ENCODE data around the gene SYNGR2.
A peak's percentile ranks its signal among the peaks of the same experiment; 100 is the strongest.

SYNGR2 gene

GRCh38 chr17:78208486-78208885 lies 40.1 kb downstream of the SYNGR2 start:
- DNase-seq, result no peak

- DNase-seq, result no peak
These were observed 41.7 kb downstream of the SYNGR2 start for GRCh38 chr17:78210111-78210510.

- no peak for DNase-seq
These were observed 42.7 kb downstream of the SYNGR2 start for GRCh38 chr17:78211032-78211431.

- peak; percentile 91 for DNase-seq
These were observed 45.8 kb downstream of the SYNGR2 start, which contains the start of gene BIRC5 for GRCh38 chr17:78214016-78214705. Gene BIRC5, plus strand, starts transcription at chr17:78214253. Its CDS starts 64 bp downstream, at chr17:78214317.

GRCh38 chr17:78214706-78215061 lies 46.3 kb downstream of the SYNGR2 start:
- DNase-seq, result no peak

- no peak for DNase-seq
These were observed 51.2 kb downstream of the SYNGR2 start for GRCh38 chr17:78219396-78220150.
